ENCODE measurements around the gene AJAP1.
"Not testable (repeated sequence)": the region's sequence is repeated elsewhere in the genome, so short reads cannot be mapped to it uniquely, and the experiment has no call there.

Gene AJAP1

DNA sequence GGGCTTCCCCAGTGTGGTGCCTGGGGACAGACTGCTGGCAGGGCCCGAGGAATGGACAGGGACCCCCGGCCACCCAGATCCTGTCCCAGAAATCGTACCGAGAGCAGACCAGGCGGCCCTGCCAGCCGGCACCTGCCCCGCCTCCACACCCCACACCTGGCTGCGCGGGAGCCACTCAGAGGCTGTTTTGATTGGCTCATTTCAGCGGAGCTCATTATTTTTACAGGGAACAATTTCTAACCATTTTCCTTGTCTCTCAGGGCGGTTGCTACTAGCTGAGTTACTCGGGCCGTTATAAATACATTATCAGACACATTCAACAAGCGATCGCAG lies 39.3 kb upstream of the AJAP1 start:
- TF ChIP-seq, protein P1, sequence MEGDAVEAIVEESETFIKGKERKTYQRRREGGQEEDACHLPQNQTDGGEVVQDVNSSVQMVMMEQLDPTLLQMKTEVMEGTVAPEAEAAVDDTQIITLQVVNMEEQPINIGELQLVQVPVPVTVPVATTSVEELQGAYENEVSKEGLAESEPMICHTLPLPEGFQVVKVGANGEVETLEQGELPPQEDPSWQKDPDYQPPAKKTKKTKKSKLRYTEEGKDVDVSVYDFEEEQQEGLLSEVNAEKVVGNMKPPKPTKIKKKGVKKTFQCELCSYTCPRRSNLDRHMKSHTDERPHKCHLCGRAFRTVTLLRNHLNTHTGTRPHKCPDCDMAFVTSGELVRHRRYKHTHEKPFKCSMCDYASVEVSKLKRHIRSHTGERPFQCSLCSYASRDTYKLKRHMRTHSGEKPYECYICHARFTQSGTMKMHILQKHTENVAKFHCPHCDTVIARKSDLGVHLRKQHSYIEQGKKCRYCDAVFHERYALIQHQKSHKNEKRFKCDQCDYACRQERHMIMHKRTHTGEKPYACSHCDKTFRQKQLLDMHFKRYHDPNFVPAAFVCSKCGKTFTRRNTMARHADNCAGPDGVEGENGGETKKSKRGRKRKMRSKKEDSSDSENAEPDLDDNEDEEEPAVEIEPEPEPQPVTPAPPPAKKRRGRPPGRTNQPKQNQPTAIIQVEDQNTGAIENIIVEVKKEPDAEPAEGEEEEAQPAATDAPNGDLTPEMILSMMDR (IDR thresholded peaks at IDR 0.05; ENCODE audit: borderline replicate concordance, insufficient read depth, low read depth, low read length), result no peak
- H3K4me3 ChIP-seq (ENCODE audit: low read depth, low read length), result no peak overlapping the region

DNA sequence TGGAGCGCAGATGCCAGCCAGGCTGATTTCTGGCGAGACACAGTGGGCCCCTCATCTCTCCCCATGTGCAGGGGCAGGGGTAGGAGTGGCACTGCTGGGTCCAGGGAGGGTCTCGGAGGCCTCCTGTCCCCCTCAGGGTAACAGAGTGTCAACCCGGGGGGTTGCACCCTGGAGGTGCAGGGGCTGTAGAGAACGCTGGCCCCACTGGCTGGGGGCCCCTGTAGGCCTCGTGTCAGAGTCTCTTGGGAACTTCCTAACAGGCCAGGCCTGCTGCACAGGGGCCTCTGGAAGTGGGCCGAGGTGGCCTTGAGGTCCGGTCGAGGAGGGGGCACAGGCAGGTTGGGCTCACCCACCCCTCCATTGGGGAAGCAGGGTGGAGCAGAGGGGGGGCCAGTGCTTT lies 38.9 kb upstream of the AJAP1 start:
- H3K4me3 ChIP-seq (ENCODE audit: low read depth, low read length), result no peak overlapping the region
- TF ChIP-seq, protein P1 (IDR thresholded peaks at IDR 0.05; ENCODE audit: borderline replicate concordance, insufficient read depth, low read depth, low read length), result no peak

DNA sequence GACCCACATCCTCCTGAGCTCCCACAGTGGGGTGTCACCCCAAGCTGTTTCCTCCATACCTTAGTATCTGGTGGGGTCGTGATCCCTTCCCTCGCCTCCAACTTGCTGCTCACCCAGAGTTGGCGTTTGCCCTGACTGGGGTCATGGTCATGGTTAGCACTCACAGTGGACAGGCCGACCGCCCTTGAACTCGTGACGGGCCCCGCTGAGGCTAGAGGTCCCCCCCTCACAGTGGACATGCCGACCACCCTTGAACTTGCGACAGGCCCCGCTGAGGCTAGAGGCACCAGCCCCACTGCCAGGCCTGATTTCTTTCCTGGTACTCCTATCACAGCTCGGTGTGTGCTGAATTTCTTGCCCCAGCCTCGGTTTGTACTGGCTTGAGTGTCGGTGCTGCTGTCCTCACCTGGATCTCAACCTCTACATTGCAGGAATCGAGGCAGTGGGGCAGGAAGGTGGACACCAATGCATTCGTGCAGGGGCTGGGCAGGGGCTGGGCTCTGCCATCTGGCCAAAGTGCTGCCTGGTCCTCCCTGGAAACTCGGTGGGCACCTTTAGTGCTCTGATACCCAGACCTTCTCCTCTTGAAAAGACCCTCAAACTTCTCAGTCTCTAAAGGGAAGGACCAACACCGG lies 37.5 kb upstream of the AJAP1 start:
- TF ChIP-seq, protein P1 (IDR thresholded peaks at IDR 0.05; ENCODE audit: borderline replicate concordance, insufficient read depth, low read depth, low read length), result no peak
- no peak overlapping the region for H3K4me3 ChIP-seq (ENCODE audit: low read depth, low read length)

DNA sequence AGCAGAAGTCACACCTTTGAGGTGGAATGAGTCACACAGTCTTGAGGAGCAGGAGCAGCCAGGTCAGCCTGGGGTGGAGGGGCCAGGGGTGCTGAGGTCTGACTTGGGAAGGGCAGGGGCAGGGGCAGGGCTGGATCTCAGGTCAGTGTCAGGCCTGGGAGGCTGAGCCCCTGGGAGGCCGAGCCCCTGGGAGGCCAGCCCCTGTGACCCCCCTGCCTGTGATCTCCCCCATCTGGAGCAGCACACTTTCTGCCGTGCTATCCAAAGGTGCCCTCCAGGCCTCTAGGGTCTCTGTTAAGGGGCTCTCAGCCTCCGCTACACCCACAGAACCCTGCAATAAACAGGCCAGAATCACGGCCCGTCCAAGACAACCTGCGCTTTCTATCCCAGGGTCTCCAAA lies 36.9 kb upstream of the AJAP1 start:
- H3K4me3 ChIP-seq (ENCODE audit: low read depth, low read length), result no peak overlapping the region
- TF ChIP-seq, protein P1 (IDR thresholded peaks at IDR 0.05; ENCODE audit: borderline replicate concordance, insufficient read depth, low read depth, low read length), result no peak

DNA sequence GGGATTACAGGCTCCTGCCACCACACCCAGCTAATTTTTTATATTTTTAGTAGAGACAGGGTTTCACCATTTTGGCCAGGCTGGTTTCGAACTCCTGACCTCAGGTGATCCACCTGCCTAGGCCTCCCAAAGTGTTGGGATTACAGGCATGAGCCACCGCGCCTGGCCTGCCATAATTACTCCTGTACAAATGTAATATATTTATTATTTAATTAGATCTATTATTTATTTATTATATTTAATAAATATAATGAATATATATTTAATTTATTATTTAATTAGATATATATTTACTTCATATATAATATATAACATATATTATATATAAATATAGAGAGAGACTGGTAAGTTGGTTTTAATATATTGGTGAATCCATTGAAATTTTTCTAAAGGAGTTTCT lies 35.6 kb upstream of the AJAP1 start:
- not testable (repeated sequence) for H3K4me3 ChIP-seq (ENCODE audit: low read depth, low read length)

DNA sequence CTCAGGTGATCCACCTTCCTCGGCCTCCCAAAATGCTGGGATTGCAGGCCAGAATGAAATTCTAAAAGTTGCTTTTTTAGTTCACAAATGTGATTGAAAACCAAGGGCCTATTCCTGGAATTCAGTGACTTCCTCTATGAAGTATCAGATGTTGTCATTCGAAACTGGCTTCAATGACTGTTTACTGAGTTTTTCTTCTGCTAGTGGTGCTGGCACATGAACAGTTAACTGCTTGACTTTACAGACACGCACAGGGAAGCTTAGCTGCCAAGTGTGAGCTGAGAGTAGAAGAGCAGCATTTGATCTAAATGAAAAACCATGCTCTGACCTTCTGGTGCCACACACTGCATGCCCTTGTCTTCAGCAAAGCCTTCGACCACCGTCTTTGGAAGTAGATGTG lies 32.8 kb upstream of the AJAP1 start:
- H3K4me3 ChIP-seq (ENCODE audit: low read depth, low read length), result no peak overlapping the region
- TF ChIP-seq, protein P1 (IDR thresholded peaks at IDR 0.05; ENCODE audit: borderline replicate concordance, insufficient read depth, low read depth, low read length), result no peak

DNA sequence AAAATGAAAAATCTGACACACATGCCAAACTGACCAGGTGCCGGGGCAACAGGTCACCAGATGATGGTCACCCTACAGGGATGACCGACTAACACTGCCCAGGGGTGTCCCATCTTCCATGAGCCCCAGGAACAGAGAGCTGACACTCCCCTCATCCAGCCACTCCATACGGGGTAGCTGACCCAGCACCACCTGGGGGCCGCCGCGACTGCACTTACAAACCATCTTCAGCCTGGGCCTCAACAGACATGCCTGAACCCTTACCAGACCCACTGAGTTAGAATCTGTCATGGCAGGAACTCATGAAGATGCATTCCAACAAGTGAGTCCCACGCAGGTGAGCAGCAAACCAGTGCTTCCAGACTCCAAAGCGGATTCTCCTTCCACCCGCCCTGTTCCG lies 31.6 kb upstream of the AJAP1 start:
- TF ChIP-seq, protein P1 (IDR thresholded peaks at IDR 0.05; ENCODE audit: borderline replicate concordance, insufficient read depth, low read depth, low read length), result no peak
- H3K4me3 ChIP-seq (ENCODE audit: low read depth, low read length), result no peak overlapping the region
